Fibroblast of skin of back (primary cell): Measurements from ENCODE around the gene ETHE1.

Experiments
- DNase-seq: peaks from one replicate; pipeline ENCODE4 v3.0.0-alpha.2; 2013

The ETHE1 gene

DNA sequence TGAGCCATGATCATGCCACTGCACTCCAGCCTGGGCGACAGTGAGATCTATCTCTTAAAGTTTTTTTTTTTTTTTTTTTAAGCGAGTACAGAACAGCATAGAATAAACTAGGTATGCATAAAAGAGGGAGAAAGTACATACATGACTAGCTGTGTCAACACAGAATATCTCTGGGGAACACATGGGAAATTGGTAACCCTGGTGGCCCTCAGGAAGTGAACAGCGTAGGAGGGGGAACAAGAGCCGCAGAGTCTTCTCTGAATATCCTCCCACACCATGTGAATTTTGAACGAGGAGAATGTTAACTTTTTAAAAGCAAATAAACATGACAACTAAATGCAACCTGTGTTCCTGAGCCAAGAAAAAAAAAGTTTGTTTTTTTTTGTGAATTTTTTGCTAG lies 37.7 kb downstream of the ETHE1 start:
- DNase-seq: no peak

DNA sequence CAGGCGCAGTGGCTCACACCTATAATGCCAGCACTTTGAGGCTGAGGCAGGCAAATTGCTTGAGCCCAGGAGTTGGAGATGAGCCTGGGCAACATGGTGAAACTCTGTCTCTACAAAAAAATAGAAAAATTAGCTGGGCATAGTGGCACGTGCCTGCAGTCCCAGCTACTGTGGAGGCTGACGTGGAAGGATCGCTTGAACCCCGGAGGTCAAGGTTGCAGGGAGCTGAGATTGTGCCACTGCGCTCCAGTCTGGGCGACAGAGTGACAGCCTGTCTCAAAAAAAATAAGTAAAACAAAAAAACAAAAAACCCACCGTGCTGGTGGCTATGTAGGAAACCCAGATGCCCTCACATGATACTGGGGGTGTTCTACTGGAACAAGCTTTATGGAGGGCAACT lies 38.8 kb downstream of the ETHE1 start:
- DNase-seq: no peak

DNA sequence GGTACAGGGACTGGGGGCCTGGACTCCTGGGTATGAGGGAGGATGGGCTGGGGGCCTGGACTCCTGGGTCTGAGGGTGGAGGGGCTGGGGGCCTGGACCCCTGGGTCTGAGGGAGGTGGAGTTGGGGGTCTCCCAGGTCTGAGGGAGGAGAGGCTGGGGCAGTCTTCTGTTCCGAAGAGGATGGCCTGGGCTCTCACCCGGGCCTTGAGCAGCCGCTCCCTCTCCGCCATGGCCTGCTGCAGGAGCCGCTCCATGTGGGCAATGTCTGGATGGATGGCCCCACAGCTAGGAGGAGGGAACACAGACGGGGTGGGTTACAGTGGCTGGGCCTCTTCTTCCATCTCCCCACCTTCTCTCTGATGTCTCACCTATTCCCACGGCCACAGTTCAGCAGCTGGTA lies 40.6 kb downstream of the ETHE1 start:
- DNase-seq: no peak

DNA sequence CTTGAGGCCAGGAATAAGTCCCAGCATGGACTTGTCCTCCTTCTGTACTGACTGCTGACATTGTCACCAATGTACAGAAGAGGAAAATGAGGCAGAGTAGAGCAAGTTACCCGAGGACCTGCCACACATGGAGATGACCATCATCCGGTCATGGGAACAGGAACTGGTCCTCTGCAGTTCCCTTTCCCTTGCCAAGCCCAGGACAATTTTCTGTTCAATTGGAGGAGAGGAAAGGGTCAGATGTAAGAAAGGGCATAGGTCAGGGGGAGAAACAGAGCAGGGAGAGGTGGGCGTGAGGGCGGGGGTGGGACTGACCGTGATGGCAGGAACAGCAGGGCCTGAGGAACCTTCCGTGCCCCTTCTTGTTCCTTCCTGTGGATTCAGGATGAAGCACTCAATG lies 41.0 kb downstream of the ETHE1 start:
- no peak for DNase-seq

GRCh38 chr19:43483281-43483680 lies 43.7 kb downstream of the ETHE1 start:
- no peak for DNase-seq

- no peak for DNase-seq
Observed at GRCh38 chr19:43482193-43482592, 44.8 kb downstream of the ETHE1 start.

DNA sequence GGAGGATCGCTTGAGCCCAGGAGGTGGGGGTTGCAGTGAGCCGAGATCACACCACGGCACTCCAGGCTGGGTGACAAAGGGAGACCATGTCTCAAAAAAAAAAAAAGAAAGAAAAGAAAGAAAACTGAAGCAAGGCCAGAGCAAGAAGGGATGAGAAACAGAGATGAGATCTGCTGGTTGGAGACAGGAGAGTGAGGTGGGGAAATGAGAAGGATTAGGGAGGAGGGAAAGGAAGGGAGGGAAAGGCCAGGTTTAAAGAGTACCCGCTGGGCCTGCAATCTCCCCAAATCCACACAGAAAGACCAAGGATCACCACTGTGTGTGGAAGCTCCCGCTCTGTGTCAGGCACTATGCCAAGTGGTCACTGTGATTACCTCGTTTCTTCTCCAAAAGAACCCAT lies 45.3 kb downstream of the ETHE1 start:
- DNase-seq: no peak

GRCh38 chr19:43480574-43480973 lies 46.4 kb downstream of the ETHE1 start:
- no peak for DNase-seq

GRCh38 chr19:43479961-43480561 lies 46.9 kb downstream of the ETHE1 start:
- DNase-seq: no peak

GRCh38 chr19:43479226-43479625 lies 47.8 kb downstream of the ETHE1 start:
- no peak for DNase-seq

DNA sequence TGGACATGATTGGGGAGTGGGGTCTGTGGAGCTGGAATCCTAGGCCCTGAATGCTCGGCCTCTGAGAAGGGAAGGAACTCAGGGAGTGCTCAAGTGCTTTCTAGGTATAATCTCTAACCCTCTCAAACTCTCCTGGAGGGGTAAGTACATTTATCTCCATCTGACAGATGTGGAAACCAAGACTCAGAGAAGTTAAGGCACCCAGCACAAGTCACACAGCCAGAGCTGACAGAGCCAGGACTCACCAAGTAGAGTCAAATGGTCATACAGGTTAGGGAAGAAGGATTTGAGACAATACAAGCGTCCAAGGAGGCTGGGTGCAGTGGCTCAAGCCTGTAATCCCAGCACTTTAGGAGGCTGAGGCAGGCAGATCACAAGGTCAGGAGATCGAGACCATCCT lies 48.7 kb downstream of the ETHE1 start:
- DNase-seq: no peak

DNA sequence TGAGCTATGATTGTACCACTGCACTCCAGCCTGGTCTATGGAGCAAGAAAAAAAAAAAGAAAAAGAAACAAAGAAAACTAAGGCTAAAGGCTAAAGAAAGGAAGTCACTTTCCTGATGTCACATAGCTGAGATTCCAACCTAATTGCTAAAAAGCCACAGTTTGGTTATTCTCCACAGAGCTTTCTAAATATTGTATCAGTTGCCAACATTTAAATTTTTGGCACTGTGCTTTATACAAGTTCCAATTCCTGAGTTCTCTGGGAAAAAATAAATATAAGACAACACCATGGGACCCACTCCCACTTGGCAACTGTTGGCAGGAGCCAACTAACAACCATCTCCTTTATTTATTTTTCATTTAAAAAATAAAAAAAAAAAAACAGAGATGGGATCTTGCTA lies 50.4 kb downstream of the ETHE1 start:
- DNase-seq: peak; percentile 83

GRCh38 chr19:43474986-43475705 lies 51.9 kb downstream of the ETHE1 start:
- DNase-seq: peak; percentile 85

GRCh38 chr19:43474487-43474886 lies 52.5 kb downstream of the ETHE1 start:
- no peak for DNase-seq

DNA sequence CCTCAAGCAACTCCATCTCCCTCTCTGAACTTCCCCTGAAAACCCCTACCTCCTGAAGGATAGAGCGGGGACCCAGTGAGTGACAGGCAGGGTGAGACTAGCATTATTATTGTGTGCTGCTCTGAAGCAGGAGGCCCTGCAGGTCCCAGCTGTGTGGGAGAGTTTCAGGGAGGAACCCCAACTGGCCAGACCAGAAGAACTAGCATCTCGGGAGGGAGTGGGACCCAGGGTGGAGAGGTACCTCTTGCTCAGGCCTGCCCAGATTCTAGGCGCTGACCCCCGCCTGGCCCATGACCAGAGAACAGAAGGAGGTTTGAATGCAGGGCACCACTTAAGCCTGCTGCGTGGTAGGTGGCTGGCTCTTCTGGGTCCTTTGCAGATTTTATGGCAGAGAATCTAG lies 55.9 kb downstream of the ETHE1 start:
- no peak for DNase-seq

DNA sequence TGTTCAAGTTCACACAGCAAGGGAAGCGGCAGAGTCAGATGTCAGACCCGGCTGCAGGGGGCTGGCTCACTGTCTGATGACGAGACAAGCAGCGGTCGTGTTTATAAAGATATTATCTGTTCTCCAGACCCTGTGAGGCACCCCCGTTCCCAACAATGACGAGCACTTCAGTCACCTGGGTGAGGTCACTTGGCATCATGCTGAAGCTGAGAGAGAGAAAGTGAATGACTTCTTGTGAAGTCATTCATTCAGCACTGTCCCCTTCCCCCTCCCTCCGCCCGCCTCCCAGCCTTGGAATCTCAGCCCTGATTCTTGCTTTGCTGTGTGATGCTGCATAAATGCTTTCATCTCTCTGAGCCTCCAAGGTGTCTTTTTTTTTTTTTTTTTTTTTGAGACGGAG lies 56.7 kb downstream of the ETHE1 start:
- DNase-seq: no peak

- DNase-seq: no peak
Observed at GRCh38 chr19:43469160-43469480, 57.9 kb downstream of the ETHE1 start.

GRCh38 chr19:43468354-43469159 lies 58.4 kb downstream of the ETHE1 start:
- DNase-seq: no peak

GRCh38 chr19:43467730-43468129 lies 59.3 kb downstream of the ETHE1 start:
- no peak for DNase-seq

GRCh38 chr19:43467276-43467675 lies 59.7 kb downstream of the ETHE1 start:
- no peak for DNase-seq

- no peak for DNase-seq
Observed at GRCh38 chr19:43466793-43467192, 60.2 kb downstream of the ETHE1 start.

DNA sequence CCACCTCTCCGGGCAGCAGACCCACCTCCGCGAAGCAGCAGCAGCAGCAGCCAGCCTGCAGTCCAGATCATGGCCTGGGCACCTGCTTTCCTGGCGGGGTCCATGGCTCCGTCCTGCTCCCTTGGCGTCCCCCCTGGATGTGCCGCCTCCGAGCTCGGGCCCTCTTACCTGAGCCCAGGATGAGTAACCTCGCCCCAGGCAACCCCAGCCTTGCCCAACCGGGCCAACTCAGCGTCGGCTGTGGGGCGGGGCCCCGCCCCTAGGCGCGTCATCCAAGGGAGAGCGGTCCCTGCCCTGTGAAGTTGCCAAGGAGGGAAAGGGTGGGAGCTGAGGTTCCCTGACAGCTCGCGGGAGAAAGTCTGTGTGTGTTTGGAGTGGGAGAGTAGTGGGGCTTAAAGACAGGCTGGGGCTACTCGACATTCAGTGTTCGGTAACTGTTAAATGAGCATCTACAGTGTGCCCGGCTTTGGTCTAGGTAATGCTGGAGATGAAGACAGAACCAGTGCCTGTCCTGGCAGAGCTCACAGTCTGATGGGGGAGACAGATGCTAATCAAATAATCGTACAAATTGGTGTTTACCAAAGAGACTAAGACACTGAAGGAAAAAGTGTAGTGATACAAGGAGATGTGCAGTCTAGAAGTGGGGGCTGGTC lies 61.4 kb downstream of the ETHE1 start, which contains the start of gene LYPD3:
Gene LYPD3 (minus strand): TSS at position 141 of the 653 bp plus-strand sequence. CDS start 37 bp downstream, at position 104.
- no peak for DNase-seq

DNA sequence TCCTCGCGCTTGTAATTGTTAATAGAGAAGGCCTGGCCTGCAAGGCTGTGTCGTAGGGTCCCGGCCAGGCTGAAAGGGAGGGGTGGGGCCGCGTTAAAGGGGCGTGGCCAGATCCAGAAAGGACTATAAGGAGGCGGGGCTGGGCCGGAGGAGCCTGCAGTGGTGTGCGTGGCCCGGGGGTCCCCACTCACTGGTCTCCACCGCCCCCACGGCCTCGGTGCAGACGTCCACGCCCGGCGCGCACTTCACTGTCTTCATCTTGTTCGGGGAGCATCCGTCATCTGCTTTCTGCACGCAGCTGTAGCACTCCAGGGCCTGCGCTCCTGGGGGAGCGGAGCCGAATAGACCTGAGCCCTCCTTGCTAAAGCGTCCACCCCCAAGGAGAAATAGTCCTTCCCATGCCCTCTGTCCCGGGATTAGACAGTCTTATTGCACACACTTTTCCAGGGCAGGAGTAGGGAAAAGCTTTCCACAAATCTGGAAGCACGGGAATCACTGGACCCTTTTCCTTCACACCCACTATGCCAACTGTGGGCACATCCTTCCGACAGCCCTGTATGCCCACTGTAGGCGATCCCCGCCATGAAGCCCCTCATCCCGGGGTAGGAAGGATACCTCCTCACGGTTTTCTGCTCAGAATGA lies 62.7 kb downstream of the ETHE1 start:
- no peak for DNase-seq
